HG02885 (cell line): Measurements from ENCODE around the gene BRD4.

Source experiments
- ATAC-seq: cut with Tn5 transposase; IDR thresholded peaks from one replicate; pipeline ENCODE4 v1.9.1; 2021; ENCODE audit warnings: mild to moderate bottlenecking; ENCODE audit not compliant: unreplicated experiment, poor library complexity

BRD4 gene

DNA sequence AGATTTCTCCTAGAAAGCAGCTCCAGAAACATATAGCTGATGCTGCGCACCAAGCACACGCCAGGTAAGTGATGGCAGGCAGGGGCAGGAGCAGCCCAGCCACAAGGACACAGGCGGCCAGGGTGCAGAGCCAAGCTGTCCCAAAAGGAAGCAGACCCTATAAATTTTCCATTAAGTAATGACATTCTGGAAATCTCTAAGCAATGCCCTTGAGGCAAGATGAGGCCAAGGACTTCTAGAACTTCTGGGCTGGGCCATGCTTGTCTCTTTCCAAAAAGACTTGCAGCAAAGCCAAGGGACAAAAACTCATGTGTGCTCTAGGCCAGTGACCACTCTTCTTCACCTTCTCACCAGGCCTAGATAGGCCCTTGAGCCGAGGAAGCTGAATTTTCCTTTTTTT is 57.9 kb downstream of the BRD4 start:
- ATAC-seq: no peak

DNA sequence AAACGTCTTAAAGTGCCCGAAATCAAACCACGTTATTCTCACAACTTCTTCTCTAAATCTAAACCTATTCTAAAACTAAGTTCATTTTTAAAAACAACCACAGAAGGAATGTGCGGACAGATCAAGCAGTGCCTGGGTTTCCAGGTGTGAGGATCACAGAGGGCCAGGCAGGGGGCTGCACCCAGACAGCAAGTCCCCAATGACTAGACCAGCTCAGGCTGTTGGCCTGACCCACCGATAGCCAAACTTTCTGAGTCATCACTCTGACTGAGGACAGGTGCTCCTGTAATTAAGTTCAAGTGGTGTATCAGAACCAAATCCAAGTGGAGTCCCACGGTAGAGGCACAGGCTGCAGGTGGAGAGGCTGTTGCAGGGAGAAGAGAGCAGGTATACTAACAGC is 62.5 kb downstream of the BRD4 start:
- ATAC-seq: no peak

DNA sequence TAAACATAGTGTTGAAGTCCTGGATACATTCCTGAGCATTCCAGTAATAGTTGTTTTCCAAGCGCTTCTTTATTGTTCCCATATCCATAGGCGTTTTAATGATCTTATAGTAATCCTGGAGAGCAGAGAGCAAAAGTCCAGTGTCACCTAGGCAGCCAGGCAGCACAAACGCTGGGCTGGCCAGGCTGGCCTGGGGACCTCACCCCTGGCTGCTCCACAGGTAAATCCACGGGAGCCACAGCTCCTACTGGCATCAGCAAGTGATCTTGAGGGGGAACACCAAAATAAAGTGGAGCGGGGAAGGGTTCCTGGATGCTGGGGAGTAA is 63.4 kb downstream of the BRD4 start:
- ATAC-seq: no peak

DNA sequence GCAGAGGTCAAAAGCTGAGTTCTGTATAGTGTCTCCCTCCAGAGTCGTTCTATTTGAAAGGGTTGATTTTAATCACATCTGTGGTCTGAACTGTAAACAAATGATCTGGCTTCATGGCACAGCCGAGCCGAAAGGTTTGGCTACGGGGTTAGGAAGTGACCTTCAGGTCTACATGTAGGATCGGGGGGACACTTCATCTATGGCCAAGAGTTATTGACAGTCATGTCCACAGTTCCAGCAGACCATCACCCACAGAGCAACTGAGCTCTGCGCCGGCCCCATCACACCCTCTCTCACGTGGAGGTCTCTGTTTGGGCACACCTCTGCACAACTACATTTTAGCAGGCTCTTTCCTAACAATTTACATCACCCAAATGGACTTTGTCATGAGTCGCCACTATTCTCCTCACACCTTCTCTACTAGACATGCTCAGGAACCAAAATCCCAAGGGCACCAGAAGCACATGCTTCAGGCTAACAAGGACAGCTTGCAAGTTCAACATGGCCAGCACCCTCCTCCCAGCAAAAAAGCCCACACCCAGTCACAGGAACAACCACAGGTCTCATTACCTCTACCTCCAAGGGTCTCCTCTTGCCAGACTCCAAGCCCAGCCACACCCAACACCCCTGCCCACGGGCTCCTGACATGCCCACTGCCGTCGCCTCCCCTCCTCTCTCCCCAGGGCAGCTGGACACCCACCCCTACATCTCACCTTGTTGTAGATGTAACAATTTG is 64.0 kb downstream of the BRD4 start:
- no peak for ATAC-seq

DNA sequence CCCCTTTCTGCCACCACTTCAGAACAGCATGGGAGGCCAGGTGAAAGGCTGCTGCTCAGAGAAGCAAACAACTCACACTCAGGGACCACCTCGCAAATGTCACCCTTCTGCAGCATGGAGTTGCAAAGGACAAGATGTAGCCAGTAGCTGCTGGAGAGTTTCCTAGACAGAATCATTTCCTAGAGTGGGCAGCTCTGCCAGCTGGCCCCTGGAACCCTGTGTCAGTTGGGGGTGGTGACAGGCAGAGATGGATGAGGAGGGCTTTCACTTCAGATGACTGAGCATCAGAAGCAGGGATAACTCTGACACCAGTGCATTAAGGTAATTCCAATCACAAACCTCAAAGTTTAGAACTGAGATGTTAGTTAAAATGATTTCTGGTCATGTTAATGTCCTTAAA is 65.7 kb downstream of the BRD4 start:
- no peak for ATAC-seq

DNA sequence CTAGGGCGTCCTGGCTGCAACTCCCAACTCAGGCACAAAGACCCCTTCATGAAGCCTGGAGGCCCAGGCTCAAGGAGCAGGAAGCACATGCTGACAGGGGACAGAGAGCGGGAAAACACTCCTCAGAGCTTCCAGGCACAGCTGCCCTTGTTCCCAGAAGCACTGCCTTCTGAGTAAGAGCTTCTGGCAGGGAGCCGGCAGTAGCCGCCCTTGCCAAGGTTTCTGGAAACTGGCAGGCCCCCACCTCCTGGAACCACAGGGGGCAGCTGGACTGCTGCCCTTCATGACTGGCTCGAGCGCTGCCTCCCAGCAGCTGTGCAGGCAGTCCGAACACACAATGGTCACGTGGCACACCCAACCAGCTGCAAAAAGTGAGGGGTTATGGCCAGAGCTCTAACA is 66.5 kb downstream of the BRD4 start:
- no peak for ATAC-seq

DNA sequence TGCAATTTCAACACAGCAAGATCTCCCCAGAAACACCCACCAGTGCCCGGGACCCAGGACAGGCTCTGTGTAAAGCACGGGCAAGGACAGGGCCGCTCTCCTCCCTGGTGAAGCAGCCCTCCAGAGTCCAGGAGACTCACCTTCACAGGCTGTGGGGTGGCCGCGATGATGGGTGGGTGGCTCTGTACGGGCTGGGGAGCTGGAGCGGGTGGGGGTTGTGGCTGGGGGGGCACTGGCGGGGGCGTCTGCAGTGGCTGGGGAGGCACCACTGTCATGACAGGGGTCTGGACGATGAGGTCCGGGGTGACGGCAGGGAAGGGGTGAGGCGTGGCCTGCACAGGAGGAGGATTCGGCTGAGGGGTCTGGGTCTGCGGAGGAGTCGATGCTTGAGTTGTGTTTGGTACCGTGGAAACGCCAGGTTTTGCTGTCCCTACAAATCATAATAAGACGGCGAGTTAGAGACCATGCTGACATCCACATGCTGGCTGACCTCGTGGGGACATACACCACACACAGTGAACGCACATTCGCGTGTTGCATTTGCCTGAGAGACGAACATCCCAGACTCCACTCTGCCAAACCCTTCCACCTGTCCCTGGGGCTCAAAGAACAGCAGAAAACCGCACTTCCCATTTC is 67.0 kb downstream of the BRD4 start:
- no peak for ATAC-seq

DNA sequence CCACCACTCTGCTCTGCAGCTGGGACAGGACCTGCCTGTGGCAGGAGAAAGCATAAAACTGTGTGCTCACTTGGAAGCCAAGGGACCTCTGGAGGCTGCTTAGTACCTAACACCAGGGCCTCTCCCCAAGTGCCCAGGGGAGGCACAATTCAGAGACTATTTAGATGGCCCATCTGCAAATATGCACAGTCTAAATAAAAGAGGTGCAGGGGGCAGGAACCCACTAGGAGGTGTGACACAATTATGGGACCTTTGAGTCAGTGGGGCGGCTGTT is 67.5 kb downstream of the BRD4 start:
- no peak for ATAC-seq

DNA sequence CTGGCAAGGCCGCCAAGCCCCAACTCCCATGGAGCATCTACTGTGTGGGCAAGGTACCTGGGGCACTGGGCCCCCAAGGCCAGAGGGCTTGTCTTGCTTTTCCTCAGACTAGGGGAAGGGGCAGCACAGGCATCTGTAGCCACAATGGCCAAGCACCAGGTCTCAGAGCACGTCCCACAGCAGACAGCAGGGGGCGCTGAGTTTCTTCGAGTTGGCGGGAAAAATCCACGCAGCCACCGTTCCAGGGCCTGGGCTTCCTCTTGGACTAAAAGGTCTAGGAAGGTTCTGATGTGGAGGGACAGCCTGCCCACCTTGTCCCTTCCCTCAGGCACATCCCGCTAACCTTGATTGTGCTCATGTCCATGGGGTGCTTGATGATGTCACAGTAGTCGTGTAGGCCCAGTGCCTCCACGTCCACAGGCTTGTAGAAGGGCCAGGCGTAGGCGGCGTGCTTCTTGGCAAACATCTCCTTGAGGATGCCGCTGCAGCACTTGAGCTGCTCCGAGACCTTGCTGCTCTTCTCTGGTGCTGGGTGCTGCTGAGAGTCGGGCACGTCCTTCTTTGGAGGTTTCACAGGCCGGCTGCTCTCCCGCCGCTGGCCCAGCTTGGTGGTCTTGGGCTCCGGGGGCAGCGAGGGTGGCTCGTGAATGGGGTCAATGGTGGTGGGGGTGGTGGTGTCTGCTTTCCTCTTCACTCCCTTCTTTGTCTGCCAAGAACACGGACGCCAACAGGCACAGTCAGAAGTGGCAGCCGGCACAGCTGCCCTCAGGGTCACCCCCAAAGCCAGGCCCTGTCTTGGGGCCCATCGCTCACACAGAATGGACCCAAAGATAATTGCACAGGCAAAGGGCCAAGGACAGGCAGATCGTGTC is 68.0 kb downstream of the BRD4 start:
- no peak for ATAC-seq

DNA sequence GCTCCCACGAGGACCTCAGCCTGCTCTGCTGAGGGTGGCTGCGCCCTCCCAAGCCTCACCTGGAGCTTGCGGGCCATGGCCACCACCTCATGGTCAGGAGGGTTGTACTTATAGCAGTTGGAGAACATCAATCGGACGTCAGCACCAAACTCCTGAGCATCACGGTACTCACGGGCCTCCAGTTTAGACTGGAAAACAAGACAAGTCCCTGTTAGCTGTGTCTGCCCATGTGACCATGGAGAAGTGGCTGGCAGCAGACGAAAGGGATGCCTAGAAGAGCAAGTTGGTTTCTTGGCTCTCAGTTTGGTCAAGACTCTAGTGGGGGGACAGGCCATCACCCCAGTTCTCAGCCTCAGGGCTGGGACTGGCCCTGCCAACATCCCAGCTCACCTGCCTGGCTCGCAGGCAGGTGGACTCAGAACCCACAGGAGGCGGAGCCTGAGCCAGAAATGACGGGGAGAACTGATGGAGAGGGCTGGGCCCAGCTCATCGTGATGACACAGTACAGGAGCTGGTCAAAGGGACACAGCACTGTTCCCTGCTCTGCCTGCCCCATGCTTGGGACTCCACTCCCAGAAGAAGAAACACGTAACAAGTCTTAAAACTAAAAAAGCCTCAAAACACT is 68.9 kb downstream of the BRD4 start:
- ATAC-seq: no peak

DNA sequence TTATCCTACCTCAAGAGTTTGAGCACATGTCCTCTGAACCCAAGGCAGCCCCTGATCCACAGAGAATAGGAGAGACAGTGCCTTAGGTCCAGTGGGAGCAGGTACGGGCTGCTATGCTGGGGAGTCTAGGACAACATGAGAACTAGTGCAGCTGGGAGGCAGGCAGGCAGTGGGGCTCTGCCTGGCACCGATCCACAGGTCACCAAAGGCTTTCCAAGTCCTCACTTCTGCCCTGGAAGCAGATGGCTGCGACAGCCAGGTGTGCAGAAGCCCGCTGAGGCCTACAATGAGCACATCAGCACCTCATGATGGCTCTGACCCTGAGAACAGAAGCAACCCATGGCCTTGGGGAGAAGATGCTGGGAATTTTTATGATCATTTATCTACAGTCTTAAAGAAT is 70.3 kb downstream of the BRD4 start:
- ATAC-seq: no peak

DNA sequence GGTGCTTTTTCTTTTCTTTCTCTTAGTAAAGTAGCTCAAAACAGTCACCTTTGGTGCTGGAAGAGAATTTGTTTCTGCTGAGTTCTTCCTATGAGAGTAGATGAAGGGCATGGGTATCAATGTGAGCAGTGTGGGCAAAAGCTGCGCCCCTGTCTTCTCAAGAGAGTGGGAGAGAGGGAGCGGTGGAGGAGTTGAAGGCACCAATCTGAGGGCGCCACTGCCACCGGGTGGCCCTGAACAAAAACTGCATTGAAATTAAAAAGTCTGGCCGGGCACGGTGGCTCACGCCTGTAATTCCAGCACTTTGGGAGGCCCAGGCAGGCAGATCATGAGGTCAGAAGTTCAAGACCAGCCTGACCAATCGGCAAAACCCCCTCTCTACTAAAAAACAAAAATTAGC is 71.4 kb downstream of the BRD4 start:
- ATAC-seq: no peak

DNA sequence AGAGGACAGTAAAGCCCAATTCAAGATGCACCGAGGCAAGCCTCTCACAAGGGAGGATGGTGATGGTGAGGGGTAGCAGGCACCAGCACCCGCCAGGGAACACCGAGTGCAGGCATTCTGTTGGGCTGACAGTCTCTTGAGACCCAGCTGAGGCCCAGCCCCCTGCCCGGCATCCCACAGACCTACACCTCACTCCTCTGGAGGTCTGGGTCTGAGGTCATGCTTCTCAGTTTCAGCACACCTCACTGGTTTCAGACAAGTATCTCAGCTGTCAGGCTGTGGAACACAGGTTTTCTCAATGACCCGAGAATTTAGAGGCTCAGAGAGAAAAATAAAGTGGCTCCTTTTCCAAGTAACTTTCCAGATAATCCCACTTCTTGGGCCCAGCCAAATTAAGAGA is 72.4 kb downstream of the BRD4 start:
- no peak for ATAC-seq

DNA sequence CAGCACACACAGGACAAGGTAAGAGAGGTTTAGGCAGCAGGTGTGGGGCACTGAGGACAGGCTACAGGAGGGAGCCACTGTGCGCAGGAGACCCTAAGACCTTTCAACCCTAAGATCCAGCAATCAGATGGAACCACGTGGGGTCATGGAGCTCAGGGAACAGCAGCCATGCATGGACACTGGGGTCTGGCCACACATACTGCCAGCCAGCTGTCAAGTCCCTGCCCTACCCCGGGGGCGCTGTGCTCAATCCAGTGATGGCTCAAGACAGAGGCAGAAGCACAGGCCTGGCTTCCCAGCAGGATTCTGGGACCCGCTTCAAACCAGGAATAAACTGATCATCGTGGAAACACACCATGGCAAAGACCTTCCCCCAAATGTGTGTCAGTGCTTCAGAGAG is 74.6 kb downstream of the BRD4 start:
- ATAC-seq: no peak

DNA sequence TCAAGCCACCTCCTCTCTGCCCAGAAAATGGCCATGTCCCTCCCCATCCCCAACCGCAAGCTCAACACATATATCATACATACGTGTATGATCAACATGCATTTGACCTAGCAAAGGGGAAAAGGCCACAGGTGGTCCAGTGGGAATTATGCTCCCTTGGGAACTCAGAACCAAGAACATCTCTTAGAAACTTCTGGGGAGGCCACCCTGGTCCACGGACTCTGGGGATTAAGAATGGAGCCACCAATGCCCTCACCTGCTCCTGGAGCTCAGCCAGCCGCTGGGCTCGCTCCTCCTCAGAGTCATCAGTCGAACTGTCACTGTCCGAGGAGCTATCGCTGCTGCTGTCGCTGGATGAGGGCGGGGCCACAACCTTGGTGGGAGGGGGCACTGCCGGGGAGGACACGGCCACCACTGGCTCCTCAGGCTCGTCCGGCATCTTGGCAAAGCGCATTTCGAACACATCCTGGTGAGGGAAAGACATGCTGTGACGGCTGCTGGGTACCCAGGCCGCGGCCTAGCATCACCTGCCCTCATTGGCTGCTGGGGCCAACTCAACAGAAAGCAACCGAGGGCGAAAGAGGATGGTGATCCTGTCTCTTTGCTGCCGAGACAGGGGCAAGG is 75.5 kb downstream of the BRD4 start:
- ATAC-seq: no peak

DNA sequence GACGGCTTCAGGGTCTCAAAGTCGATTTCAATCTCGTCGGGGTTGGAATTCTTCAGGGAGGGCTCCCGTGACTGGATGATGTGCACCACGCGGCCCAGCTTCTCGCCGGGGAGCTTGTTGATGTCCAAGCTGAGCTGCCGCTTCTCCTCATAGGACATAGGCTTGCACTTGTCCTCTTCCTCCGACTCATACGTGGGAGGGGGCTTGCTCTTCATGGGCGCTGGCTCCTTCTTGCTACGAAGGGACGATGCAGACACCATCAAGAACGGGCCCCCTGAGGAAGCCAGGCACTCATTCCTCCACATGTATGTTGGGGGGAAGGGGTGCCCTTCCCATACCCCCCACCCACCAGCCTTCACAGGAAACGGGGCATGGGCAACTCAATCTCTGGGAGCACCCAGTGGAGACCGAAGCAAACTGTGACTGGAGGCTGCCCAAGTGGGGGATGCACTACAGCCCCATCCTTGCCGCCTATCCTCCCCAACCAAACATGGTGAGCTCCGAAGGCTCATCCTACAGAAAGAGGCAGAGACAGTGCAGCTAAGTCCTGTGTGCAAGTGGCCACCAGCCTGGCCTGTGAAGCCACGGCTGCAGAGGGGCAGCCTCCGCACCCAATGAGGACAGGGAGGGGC is 76.9 kb downstream of the BRD4 start:
- ATAC-seq: no peak

DNA sequence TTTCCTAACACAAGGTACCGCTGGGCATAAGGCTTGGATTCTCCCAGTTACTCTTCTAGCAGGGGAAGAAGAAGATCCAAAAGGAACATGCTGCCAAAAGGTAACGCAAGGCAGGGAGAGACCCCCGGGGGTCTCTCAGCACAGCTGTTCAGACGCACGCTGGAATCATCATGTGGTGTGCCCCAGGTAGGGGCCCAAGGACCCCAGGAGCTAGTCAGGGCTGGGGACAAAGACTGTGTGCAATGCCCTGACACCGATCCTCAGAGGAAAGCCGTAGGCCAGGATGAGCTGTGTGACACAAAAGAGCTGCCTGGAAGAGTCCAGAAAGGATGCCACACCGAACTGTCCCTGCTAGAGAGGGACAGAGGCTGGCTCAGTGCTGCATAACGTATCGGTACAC is 77.8 kb downstream of the BRD4 start:
- no peak for ATAC-seq

DNA sequence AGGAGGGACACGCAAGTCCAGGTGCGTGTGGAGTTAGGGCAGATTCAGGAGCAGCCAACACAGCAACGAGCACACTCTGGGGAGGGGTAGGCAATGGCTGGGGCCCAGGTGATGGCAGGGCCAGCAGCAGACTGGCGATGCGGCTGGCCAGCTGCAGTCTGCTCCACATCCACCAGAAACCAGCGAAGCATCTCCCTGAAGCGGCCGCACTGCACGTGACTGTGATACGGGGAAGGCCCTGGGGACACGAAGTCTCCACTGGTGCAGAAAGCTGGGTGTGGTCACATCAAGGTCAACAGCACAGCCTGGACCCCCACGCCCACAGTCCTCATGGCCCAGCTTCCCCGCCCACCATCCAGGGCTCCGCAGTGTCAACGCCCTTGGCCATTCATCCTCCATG is 78.8 kb downstream of the BRD4 start:
- no peak for ATAC-seq

DNA sequence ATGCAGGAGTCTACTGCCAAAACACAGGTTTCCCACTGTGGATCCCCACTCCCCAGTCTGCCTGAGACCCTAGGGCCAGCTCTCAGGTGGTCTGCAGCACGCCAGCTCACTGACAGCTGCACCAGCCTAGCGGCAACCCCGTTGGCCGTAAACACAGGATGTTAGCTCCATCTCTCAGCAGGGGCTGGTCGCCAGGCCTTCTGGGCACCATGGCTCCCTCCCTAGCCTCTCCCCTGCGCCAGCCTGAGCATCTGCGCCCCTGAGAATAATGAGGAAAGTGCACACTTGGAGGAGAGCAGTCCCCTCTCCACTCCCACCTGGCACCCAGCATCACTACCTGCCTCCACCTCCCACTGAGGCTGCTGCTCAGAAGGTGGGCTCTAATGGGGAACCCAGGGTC is 79.3 kb downstream of the BRD4 start:
- ATAC-seq: no peak

DNA sequence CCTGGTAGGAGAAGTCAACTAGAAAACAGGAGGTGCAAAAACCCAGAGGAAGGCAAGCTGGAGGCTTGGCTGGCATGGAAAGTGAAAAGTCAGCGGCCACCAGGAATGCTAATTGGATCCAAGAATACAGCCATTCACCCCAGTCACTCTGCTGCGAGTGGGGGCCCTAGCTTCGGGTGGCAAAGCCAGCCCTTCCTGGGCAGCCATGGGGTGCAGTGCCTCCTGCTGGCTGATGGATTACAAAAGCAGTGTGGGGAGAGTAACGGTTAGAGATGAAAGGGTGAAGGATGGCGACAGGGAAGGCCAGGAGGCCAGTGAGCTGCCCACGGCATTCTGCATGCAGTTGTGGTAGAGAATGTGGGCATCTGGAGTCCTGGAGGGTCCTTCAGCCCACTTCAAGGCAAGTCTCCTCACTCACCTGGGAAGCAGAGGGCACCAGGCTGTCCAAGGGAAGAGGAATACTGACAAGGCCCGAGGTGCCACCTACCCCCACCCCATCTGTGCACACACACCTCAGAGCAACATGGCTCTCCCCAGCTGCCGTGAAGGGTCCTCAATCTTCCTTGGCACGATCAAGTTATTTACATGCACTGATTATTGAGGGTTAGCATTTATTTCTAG is 79.8 kb downstream of the BRD4 start:
- ATAC-seq: no peak
